K562 (cell line): ENCODE data around the gene POMT1. TPM values are rescaled to one million over a fixed set of nuclear protein-coding genes. Genes with fewer than 3 reads are reported as not detected.

Experiments
- ATAC-seq: fragments of 200-7000 bp; cut with Tn5 transposase; 3 replicates; pipeline ENCODE4 v1.9.1; 2020; ENCODE audit warnings: moderate library complexity
- BruUV-seq: library from RNA; stranded (reverse); fragments of 400-500 nt; replicated peaks from 2 replicates; lab custom pipeline; 2021; lab: Mats Ljungman, UMichigan
- CTCF ChIA-PET: fragments of 300-600 bp; formaldehyde crosslinking; extraction: SDS; loops from one replicate; lab custom pipeline; 2021; ENCODE audit warnings: low intra/inter-chr PET ratio; lab: Yijun Ruan, JAX
- POLR2A ChIA-PET: fragments of 300-600, 350-650 bp; sonication (Branson Sonifier 250); formaldehyde crosslinking; extraction: SDS; loops from one replicate; lab custom pipeline; 2021; ENCODE audit warnings: antibody characterized with exemption, inconsistent platforms; lab: Yijun Ruan, JAX
- DNase-seq, 4 experiments: peaks; one replicate each; pipeline versions ENCODE4 v3.0.0 to v3.0.0-alpha.2; 2011 to 2018; ENCODE audit warnings: low spot score in 3 of 4, mixed read lengths in 3 of 4; ENCODE audit errors: extremely low read depth in 1 of 4
- FAIRE-seq: peaks from 2 replicates; lab custom pipeline; 2011; peaks lifted over from hg19 to GRCh38; lab: Jason Lieb, UNC
- H2AFZ ChIP-seq: 2 replicates; pipeline ENCODE4 v1.6.0; 2011; ENCODE audit warnings: low read depth, low read length, control low read depth, inconsistent platforms
- H3K27ac ChIP-seq: fragments of 200-600 bp; 3 replicates; pipeline ENCODE4 v1.8.0; 2011; ENCODE audit warnings: low read depth, mild to moderate bottlenecking, control low read depth, inconsistent platforms, low read length, moderate library complexity, mixed read lengths; ENCODE audit errors: extremely low read depth
- H3K27me3 ChIP-seq, 2 experiments: fragments of 300-600 bp in 1 of 2; 2 replicates in 1 of 2; 3 replicates in 1 of 2; pipeline versions ENCODE4 v1.6.0 to v1.8.0; 2011; ENCODE audit warnings: inconsistent platforms in 2 of 2, low read length in 2 of 2, mild to moderate bottlenecking in 1 of 2, mixed read lengths in 1 of 2, moderate library complexity in 1 of 2; ENCODE audit not compliant: control insufficient read depth in 2 of 2, insufficient read depth in 2 of 2
- H3K36me3 ChIP-seq: fragments of 300-600 bp; 3 replicates; pipeline ENCODE4 v1.8.0; 2011; ENCODE audit warnings: mild to moderate bottlenecking, low read length, inconsistent platforms; ENCODE audit not compliant: control insufficient read depth, insufficient read depth
- H3K4me1 ChIP-seq, 2 experiments: fragments of 200-600 bp in 1 of 2; replicated peaks in 1 of 2; 2 replicates in 1 of 2; 3 replicates in 1 of 2; pipeline versions ENCODE4 v1.5.1 to v1.8.0; 2011; ENCODE audit warnings: inconsistent platforms in 2 of 2, low read length in 2 of 2, mild to moderate bottlenecking in 1 of 2, mixed read lengths in 1 of 2, moderate library complexity in 1 of 2; ENCODE audit not compliant: control insufficient read depth in 2 of 2, insufficient read depth in 2 of 2
- H3K4me2 ChIP-seq: 2 replicates; pipeline ENCODE4 v1.6.1; 2011; ENCODE audit warnings: low read length, control low read depth, inconsistent platforms, mixed read lengths; ENCODE audit not compliant: insufficient read depth
- H3K4me3 ChIP-seq: fragments of 200-600 bp; sonication (generic), shearing (Covaris generic); 2 replicates; pipeline ENCODE4 v1.5.1; 2016; ENCODE audit warnings: control low read depth, inconsistent platforms
- H3K79me2 ChIP-seq: fragments of 200-600 bp; 3 replicates; pipeline ENCODE4 v1.8.0; 2011; ENCODE audit warnings: low read length, inconsistent platforms; ENCODE audit not compliant: control insufficient read depth, insufficient read depth
- H3K9ac ChIP-seq, 2 experiments: 2 replicates each; pipeline versions ENCODE4 v1.6.0 to v1.6.1; 2011; ENCODE audit warnings: low read depth in 2 of 2, low read length in 2 of 2, control low read depth in 1 of 2, inconsistent platforms in 1 of 2, mild to moderate bottlenecking in 1 of 2, mixed read lengths in 1 of 2; ENCODE audit not compliant: insufficient read depth in 1 of 2
- H3K9me1 ChIP-seq: one replicate; pipeline ENCODE4 v1.6.0; 2011; ENCODE audit warnings: inconsistent platforms, mild to moderate bottlenecking, low read length, moderate library complexity; ENCODE audit not compliant: control insufficient read depth, insufficient read depth
- H3K9me3 ChIP-seq: replicated peaks from 2 replicates; pipeline ENCODE4 v1.5.1; 2011; ENCODE audit warnings: low read depth, low read length, inconsistent platforms; ENCODE audit not compliant: control insufficient read depth, insufficient read depth
- H4K20me1 ChIP-seq: replicated peaks from 2 replicates; pipeline ENCODE4 v1.6.1; 2011; ENCODE audit warnings: low read length, inconsistent platforms, mixed read lengths; ENCODE audit not compliant: control insufficient read depth, insufficient read depth
- ARID2 ChIP-seq: fragments of 450-650 bp; IDR thresholded peaks from 2 replicates; pipeline ENCODE4 v1.6.1; 2017; ENCODE audit warnings: antibody characterized with exemption, mild to moderate bottlenecking
- ATF2 ChIP-seq: sonication (generic); formaldehyde crosslinking; IDR thresholded peaks from 2 replicates; pipeline ENCODE4 v1.8.1; 2022; ENCODE audit warnings: missing genetic modification reagents
- BRF1 ChIP-seq: IDR thresholded peaks from 3 replicates; pipeline ENCODE4 v1.6.1; 2011; ENCODE audit warnings: borderline replicate concordance, mild to moderate bottlenecking; ENCODE audit not compliant: insufficient read length; ENCODE audit errors: extremely low read depth
- CBFA2T2 ChIP-seq: fragments of 450-650 bp; conservative IDR thresholded peaks from 2 replicates; pipeline ENCODE4 v1.6.1; 2017; ENCODE audit warnings: mild to moderate bottlenecking
- DNMT1 ChIP-seq: fragments of 450-650 bp; IDR thresholded peaks from 2 replicates; pipeline ENCODE4 v1.6.1; 2016; ENCODE audit warnings: antibody characterized with exemption, mild to moderate bottlenecking
- EHMT2 ChIP-seq: fragments of 450-650 bp; IDR thresholded peaks from 2 replicates; pipeline ENCODE4 v1.6.1; 2018; ENCODE audit warnings: antibody characterized with exemption
- MEIS2 ChIP-seq: fragments of 450-650 bp; IDR thresholded peaks from 2 replicates; pipeline ENCODE4 v1.6.1; 2014; ENCODE audit warnings: mild to moderate bottlenecking; ENCODE audit not compliant: partially characterized antibody
- MTF1 ChIP-seq: fragments of 250-450 bp; sonication (Bioruptor Pico); IDR thresholded peaks from 2 replicates; pipeline ENCODE4 v1.9.0; 2021; ENCODE audit warnings: moderate library complexity, mild to moderate bottlenecking, inconsistent platforms, borderline replicate concordance
- POLR2G ChIP-seq: fragments of 200-400 bp; formaldehyde crosslinking; IDR thresholded peaks from 2 replicates; pipeline ENCODE4 v1.6.1; 2017; ENCODE audit warnings: low read depth, mild to moderate bottlenecking, antibody characterized with exemption, low read length, moderate library complexity
- PTBP1 ChIP-seq: fragments of 200-400 bp; formaldehyde crosslinking; IDR thresholded peaks from 2 replicates; pipeline ENCODE4 v1.6.1; 2017; ENCODE audit warnings: low read depth, low read length
- SRF ChIP-seq, 2 experiments: fragments of 250-450, 450-650 bp in 1 of 2; sonication (Bioruptor Pico) in 1 of 2; sonication (generic) in 1 of 2; formaldehyde crosslinking; IDR thresholded peaks; 2 replicates each; pipeline versions ENCODE4 v1.5.0 to v1.5.1; 2020 to 2022; ENCODE audit warnings: mild to moderate bottlenecking in 1 of 2, missing genetic modification reagents in 1 of 2
- ZBTB12 ChIP-seq: fragments of 250-450 bp; sonication (Bioruptor Pico); IDR thresholded peaks from 2 replicates; pipeline ENCODE4 v1.4.0; 2020
- ZFP36 ChIP-seq: fragments of 150-350 bp; IDR thresholded peaks from 2 replicates; pipeline ENCODE4 v1.6.1; 2018; ENCODE audit warnings: low read length, low read depth; ENCODE audit not compliant: partially characterized antibody
- WGBS: fragments of 100-300 bp; shearing (Covaris generic); methylation state at CpG from one replicate; pipeline ENCODE4 v1.1.6; 2016; ENCODE audit warnings: low coverage, mixed read lengths; ENCODE audit not compliant: insufficient coverage; ENCODE audit errors: missing lambda C conversion rate; 5-methylcytosine and 5-hydroxymethylcytosine counted together
- in situ Hi-C: fragments of 300-500 bp; cut with MboI; formaldehyde crosslinking; loops from 4 replicates; pipeline ENCODE4 v1.15.0; 2018; ENCODE audit warnings: inconsistent platforms, mixed read lengths
- intact Hi-C: fragments of 100-400 bp; cut with micrococcal nuclease; formaldehyde crosslinking; loops from 2 replicates; pipeline ENCODE4 v1.14.2; 2022
- polyA plus RNA-seq, 8 experiments: library from polyadenylated mRNA; depleted of rRNA in 4 of 8; stranded (reverse) in 5 of 8; unstranded in 3 of 8; fragments of >200 nt; fragmentation: Nextera tagmentation in 2 of 8; fragmentation: Illumina TruSeq in 1 of 8; extraction: Ambion mirVana in 2 of 8; extraction: Trizol in 1 of 8; gene quantifications; 2 replicates each; pipeline versions ENCODE4 v1.2.1 to v1.2.3, GENCODE V29; 2011 to 2014; ENCODE audit warnings: inconsistent platforms in 1 of 8, missing spikeins in 1 of 8
- total RNA-seq, 7 experiments: library from RNA; depleted of rRNA in 6 of 7; stranded (reverse); fragments of >200 nt in 6 of 7; fragmentation: Illumina TruSeq in 2 of 7; extraction: Trizol in 2 of 7; gene quantifications; 2 replicates each; pipeline versions ENCODE4 v1.2.1 to v1.2.3, GENCODE V29; 2011 to 2021; ENCODE audit warnings: low replicate concordance in 1 of 7
- TF ChIP-seq, protein P1 (sequence below): sonication (generic); formaldehyde crosslinking; IDR thresholded peaks from 2 replicates; pipeline ENCODE4 v1.8.1; 2023; ENCODE audit warnings: mild to moderate bottlenecking, missing genetic modification reagents

Gene POMT1
- total and polyA plus RNA-seq, 9 of the 15 experiments (the other 6 are each of a cell fraction or from before 2014, with no cell fraction given) = 1.8 to 23.5 (median 14.6) TPM

GRCh38 chr9:131496844-131497405 is 5.8 kb upstream of the POMT1 start:
- ATAC-seq = no peak
- no peaks in the 10 kb centered on the region for H3K79me2 ChIP-seq
- no peaks in the 10 kb centered on the region for H3K9me1 ChIP-seq
- DNase-seq = no peak
- H3K27ac ChIP-seq = no peak overlapping the region
- H4K20me1 ChIP-seq = peaks cover 21% of the 10 kb centered on the region; the same call in 1 of the 2 replicates
- no peak overlapping the region for H3K9ac ChIP-seq
- whole genome bisulfite sequencing = 89% methylated on average over 10 of the region's 10 CpGs
- no peak overlapping the region for H3K4me3 ChIP-seq
- CTCF ChIA-PET = no interaction called here
- in situ Hi-C loops (no loop called here), intact Hi-C loops (no loop called here)
- no peaks in the 10 kb centered on the region for H3K9me3 ChIP-seq
- POLR2A ChIA-PET = interaction anchor here (0.5 to 1.2 kb wide), 4 partner anchors 9 to 469 kb away, joined by 3 to 6 read pairs (median 3); no protein-coding TSS in a partner anchor
- no peak overlapping the region for H3K4me2 ChIP-seq
- BruUV-seq = no TSS peak
- H3K36me3 ChIP-seq = peaks cover 82% of the 10 kb centered on the region
- no peak overlapping the region for H2AFZ ChIP-seq
- FAIRE-seq = no peak
- no peaks in the 10 kb centered on the region for H3K27me3 ChIP-seq
- H3K4me1 ChIP-seq = peaks cover 0 to 4% of the 10 kb centered on the region in 2 experiments; a peak in 2 of 5 replicates
- no peak for TF ChIP-seq ZFP36
- TF ChIP-seq EHMT2 = no peak
- TF ChIP-seq PTBP1 = no peak
- no peak for TF ChIP-seq DNMT1
- TF ChIP-seq BRF1 = no peak
- TF ChIP-seq MEIS2 = no peak
- no peak for TF ChIP-seq ZBTB12 (CRISPR knock-in tag)
- no peak for TF ChIP-seq SRF (CRISPR knock-in tag; IDR thresholded peaks at IDR 0.05)
- TF ChIP-seq, protein P1, sequence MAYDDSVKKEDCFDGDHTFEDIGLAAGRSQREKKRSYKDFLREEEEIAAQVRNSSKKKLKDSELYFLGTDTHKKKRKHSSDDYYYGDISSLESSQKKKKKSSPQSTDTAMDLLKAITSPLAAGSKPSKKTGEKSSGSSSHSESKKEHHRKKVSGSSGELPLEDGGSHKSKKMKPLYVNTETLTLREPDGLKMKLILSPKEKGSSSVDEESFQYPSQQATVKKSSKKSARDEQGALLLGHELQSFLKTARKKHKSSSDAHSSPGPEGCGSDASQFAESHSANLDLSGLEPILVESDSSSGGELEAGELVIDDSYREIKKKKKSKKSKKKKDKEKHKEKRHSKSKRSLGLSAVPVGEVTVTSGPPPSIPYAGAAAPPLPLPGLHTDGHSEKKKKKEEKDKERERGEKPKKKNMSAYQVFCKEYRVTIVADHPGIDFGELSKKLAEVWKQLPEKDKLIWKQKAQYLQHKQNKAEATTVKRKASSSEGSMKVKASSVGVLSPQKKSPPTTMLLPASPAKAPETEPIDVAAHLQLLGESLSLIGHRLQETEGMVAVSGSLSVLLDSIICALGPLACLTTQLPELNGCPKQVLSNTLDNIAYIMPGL (CRISPR knock-in tag) = no peak
- no peak for TF ChIP-seq ATF2 (CRISPR knock-in tag)
- TF ChIP-seq POLR2G = no peak; the same call in 1 of the 2 replicates
- TF ChIP-seq ARID2 = no peak
- TF ChIP-seq MTF1 (CRISPR knock-in tag) = no peak
- no peak for TF ChIP-seq CBFA2T2
